ENCODE results near the gene TNFRSF18.
A peak's percentile ranks its signal among the peaks of the same experiment; 100 is the strongest.

DNA sequence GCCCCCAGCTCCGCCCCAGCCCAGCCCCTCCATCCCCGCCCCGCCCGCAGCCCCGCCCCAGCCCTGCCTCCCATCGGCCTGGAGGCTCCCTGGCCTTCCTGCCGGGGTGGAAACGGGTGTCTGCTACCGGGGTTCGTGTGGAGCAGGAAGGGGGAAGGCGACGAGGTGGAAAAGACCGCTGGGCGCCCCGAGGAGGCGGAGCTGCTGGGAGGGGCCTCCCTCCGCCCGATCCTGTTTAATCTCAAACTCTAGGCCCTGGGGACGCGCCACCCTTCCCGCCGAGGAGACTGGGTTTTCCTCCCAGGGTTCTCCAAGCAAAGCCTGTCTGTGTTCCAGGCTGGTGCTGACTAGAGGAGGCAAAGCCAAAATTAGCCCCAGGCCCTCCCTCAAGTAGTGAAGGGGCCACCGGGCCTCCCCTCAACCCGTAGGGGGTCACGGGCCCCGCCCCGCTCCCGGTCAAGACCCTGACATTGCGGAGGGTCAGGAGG, 48.9 kb downstream of the TNFRSF18 start:
- TF ChIP-seq, protein P1, sequence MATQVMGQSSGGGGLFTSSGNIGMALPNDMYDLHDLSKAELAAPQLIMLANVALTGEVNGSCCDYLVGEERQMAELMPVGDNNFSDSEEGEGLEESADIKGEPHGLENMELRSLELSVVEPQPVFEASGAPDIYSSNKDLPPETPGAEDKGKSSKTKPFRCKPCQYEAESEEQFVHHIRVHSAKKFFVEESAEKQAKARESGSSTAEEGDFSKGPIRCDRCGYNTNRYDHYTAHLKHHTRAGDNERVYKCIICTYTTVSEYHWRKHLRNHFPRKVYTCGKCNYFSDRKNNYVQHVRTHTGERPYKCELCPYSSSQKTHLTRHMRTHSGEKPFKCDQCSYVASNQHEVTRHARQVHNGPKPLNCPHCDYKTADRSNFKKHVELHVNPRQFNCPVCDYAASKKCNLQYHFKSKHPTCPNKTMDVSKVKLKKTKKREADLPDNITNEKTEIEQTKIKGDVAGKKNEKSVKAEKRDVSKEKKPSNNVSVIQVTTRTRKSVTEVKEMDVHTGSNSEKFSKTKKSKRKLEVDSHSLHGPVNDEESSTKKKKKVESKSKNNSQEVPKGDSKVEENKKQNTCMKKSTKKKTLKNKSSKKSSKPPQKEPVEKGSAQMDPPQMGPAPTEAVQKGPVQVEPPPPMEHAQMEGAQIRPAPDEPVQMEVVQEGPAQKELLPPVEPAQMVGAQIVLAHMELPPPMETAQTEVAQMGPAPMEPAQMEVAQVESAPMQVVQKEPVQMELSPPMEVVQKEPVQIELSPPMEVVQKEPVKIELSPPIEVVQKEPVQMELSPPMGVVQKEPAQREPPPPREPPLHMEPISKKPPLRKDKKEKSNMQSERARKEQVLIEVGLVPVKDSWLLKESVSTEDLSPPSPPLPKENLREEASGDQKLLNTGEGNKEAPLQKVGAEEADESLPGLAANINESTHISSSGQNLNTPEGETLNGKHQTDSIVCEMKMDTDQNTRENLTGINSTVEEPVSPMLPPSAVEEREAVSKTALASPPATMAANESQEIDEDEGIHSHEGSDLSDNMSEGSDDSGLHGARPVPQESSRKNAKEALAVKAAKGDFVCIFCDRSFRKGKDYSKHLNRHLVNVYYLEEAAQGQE (IDR thresholded peaks at IDR 0.05; ENCODE audit: unreplicated experiment) = no peak
- TF ChIP-seq, protein P2, sequence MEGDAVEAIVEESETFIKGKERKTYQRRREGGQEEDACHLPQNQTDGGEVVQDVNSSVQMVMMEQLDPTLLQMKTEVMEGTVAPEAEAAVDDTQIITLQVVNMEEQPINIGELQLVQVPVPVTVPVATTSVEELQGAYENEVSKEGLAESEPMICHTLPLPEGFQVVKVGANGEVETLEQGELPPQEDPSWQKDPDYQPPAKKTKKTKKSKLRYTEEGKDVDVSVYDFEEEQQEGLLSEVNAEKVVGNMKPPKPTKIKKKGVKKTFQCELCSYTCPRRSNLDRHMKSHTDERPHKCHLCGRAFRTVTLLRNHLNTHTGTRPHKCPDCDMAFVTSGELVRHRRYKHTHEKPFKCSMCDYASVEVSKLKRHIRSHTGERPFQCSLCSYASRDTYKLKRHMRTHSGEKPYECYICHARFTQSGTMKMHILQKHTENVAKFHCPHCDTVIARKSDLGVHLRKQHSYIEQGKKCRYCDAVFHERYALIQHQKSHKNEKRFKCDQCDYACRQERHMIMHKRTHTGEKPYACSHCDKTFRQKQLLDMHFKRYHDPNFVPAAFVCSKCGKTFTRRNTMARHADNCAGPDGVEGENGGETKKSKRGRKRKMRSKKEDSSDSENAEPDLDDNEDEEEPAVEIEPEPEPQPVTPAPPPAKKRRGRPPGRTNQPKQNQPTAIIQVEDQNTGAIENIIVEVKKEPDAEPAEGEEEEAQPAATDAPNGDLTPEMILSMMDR (conservative IDR thresholded peaks at IDR 0.05; ENCODE audit: low read depth in 2 of 2) = no peak
- TF ChIP-seq POLR2AphosphoS5 (IDR thresholded peaks at IDR 0.05; ENCODE audit: low read depth) = peak; percentile 37; the same call in 1 of the 2 replicates
- TF ChIP-seq ZNF331 (CRISPR knock-in tag; IDR thresholded peaks at IDR 0.05; ENCODE audit: low read depth) = no peak
- no peak for TF ChIP-seq EZH2phosphoT487 (IDR thresholded peaks at IDR 0.05; ENCODE audit: unreplicated experiment)
- TF ChIP-seq JUNB (IDR thresholded peaks at IDR 0.05; ENCODE audit: unreplicated experiment) = no peak
- no peak for TF ChIP-seq EZH2 (IDR thresholded peaks at IDR 0.05; ENCODE audit: low read depth, unreplicated experiment)
- no peak for TF ChIP-seq STAT1 (IDR thresholded peaks at IDR 0.05; ENCODE audit: unreplicated experiment)
- TF ChIP-seq CREB1 (CRISPR knock-in tag; IDR thresholded peaks at IDR 0.05; ENCODE audit: low read depth) = no peak
- TF ChIP-seq, protein P3, sequence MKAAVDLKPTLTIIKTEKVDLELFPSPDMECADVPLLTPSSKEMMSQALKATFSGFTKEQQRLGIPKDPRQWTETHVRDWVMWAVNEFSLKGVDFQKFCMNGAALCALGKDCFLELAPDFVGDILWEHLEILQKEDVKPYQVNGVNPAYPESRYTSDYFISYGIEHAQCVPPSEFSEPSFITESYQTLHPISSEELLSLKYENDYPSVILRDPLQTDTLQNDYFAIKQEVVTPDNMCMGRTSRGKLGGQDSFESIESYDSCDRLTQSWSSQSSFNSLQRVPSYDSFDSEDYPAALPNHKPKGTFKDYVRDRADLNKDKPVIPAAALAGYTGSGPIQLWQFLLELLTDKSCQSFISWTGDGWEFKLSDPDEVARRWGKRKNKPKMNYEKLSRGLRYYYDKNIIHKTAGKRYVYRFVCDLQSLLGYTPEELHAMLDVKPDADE (IDR thresholded peaks at IDR 0.05) = no peak
- TF ChIP-seq NANOG (IDR thresholded peaks at IDR 0.05; ENCODE audit: borderline replicate concordance) = no peak
- no peak for TF ChIP-seq ZNF114 (CRISPR knock-in tag; IDR thresholded peaks at IDR 0.05)
- TF ChIP-seq, protein P4, sequence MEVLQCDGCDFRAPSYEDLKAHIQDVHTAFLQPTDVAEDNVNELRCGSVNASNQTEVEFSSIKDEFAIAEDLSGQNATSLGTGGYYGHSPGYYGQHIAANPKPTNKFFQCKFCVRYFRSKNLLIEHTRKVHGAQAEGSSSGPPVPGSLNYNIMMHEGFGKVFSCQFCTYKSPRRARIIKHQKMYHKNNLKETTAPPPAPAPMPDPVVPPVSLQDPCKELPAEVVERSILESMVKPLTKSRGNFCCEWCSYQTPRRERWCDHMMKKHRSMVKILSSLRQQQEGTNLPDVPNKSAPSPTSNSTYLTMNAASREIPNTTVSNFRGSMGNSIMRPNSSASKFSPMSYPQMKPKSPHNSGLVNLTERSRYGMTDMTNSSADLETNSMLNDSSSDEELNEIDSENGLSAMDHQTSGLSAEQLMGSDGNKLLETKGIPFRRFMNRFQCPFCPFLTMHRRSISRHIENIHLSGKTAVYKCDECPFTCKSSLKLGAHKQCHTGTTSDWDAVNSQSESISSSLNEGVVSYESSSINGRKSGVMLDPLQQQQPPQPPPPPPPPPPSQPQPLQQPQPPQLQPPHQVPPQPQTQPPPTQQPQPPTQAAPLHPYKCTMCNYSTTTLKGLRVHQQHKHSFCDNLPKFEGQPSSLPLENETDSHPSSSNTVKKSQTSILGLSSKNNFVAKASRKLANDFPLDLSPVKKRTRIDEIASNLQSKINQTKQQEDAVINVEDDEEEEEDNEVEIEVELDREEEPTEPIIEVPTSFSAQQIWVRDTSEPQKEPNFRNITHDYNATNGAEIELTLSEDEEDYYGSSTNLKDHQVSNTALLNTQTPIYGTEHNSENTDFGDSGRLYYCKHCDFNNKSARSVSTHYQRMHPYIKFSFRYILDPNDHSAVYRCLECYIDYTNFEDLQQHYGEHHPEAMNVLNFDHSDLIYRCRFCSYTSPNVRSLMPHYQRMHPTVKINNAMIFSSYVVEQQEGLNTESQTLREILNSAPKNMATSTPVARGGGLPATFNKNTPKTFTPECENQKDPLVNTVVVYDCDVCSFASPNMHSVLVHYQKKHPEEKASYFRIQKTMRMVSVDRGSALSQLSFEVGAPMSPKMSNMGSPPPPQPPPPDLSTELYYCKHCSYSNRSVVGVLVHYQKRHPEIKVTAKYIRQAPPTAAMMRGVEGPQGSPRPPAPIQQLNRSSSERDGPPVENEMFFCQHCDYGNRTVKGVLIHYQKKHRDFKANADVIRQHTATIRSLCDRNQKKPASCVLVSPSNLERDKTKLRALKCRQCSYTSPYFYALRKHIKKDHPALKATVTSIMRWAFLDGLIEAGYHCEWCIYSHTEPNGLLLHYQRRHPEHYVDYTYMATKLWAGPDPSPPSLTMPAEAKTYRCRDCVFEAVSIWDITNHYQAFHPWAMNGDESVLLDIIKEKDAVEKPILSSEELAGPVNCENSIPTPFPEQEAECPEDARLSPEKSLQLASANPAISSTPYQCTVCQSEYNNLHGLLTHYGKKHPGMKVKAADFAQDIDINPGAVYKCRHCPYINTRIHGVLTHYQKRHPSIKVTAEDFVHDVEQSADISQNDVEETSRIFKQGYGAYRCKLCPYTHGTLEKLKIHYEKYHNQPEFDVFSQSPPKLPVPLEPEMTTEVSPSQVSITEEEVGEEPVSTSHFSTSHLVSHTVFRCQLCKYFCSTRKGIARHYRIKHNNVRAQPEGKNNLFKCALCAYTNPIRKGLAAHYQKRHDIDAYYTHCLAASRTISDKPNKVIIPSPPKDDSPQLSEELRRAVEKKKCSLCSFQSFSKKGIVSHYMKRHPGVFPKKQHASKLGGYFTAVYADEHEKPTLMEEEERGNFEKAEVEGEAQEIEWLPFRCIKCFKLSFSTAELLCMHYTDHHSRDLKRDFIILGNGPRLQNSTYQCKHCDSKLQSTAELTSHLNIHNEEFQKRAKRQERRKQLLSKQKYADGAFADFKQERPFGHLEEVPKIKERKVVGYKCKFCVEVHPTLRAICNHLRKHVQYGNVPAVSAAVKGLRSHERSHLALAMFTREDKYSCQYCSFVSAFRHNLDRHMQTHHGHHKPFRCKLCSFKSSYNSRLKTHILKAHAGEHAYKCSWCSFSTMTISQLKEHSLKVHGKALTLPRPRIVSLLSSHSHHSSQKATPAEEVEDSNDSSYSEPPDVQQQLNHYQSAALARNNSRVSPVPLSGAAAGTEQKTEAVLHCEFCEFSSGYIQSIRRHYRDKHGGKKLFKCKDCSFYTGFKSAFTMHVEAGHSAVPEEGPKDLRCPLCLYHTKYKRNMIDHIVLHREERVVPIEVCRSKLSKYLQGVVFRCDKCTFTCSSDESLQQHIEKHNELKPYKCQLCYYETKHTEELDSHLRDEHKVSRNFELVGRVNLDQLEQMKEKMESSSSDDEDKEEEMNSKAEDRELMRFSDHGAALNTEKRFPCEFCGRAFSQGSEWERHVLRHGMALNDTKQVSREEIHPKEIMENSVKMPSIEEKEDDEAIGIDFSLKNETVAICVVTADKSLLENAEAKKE (CRISPR knock-in tag; IDR thresholded peaks at IDR 0.05) = no peak
